SJCRH30 (cell line): ENCODE data around the gene RTBDN. TPM values are rescaled to one million over a fixed set of nuclear protein-coding genes. Genes with fewer than 3 reads are reported as not detected.
"Not testable (repeated sequence)": the region's sequence is repeated elsewhere in the genome, so short reads cannot be mapped to it uniquely, and the experiment has no call there.

Experiments
- DNase-seq, 2 experiments: peaks; one replicate each; pipeline ENCODE4 v3.0.0-alpha.2; 2015 to 2020
- H3K27ac ChIP-seq: fragments of 250-450 bp; sonication (Bioruptor Pico); 2 replicates; pipeline ENCODE4 v1.5.1; 2020; ENCODE audit warnings: mild to moderate bottlenecking, moderate library complexity
- H3K27me3 ChIP-seq: fragments of 250-450 bp; sonication (Bioruptor Pico); 2 replicates; pipeline ENCODE4 v1.5.1; 2020; ENCODE audit warnings: mild to moderate bottlenecking, moderate library complexity
- H3K36me3 ChIP-seq: fragments of 250-450 bp; sonication (Bioruptor Pico); 2 replicates; pipeline ENCODE4 v1.5.1; 2020; ENCODE audit warnings: mild to moderate bottlenecking, moderate library complexity
- H3K4me1 ChIP-seq: fragments of 250-450 bp; sonication (Bioruptor Pico); 2 replicates; pipeline ENCODE4 v1.5.1; 2020; ENCODE audit warnings: mild to moderate bottlenecking, moderate library complexity
- H3K4me3 ChIP-seq: fragments of 250-450 bp; sonication (Bioruptor Pico); 2 replicates; pipeline ENCODE4 v1.5.1; 2020; ENCODE audit warnings: mild to moderate bottlenecking, moderate library complexity
- H3K9me3 ChIP-seq: fragments of 250-450 bp; sonication (Bioruptor Pico); replicated peaks from 2 replicates; pipeline ENCODE4 v1.5.1; 2020; ENCODE audit warnings: mild to moderate bottlenecking, moderate library complexity
- total RNA-seq: library from RNA; depleted of rRNA; stranded (reverse); fragments of >200 nt; shearing (Covaris generic); gene quantifications from 2 replicates; pipeline ENCODE4 v1.2.3, GENCODE V29; 2014

RTBDN gene
- total RNA-seq, 1 experiment from 2014 or later = 0.45 TPM

- H3K9me3 ChIP-seq = no peaks in the 10 kb centered on the region
- H3K27me3 ChIP-seq = no peaks in the 10 kb centered on the region
- no peaks in the 10 kb centered on the region for H3K36me3 ChIP-seq
- no peak overlapping the region for H3K27ac ChIP-seq
- 0 out of 2 replicates have a peak, but pooled peaks cover 2% of the 10 kb centered on the region for H3K4me1 ChIP-seq
- DNase-seq = no peak
- no peak overlapping the region for H3K4me3 ChIP-seq
These were observed 31.5 kb upstream of the RTBDN start for GRCh38 chr19:12865746-12866415.

DNA sequence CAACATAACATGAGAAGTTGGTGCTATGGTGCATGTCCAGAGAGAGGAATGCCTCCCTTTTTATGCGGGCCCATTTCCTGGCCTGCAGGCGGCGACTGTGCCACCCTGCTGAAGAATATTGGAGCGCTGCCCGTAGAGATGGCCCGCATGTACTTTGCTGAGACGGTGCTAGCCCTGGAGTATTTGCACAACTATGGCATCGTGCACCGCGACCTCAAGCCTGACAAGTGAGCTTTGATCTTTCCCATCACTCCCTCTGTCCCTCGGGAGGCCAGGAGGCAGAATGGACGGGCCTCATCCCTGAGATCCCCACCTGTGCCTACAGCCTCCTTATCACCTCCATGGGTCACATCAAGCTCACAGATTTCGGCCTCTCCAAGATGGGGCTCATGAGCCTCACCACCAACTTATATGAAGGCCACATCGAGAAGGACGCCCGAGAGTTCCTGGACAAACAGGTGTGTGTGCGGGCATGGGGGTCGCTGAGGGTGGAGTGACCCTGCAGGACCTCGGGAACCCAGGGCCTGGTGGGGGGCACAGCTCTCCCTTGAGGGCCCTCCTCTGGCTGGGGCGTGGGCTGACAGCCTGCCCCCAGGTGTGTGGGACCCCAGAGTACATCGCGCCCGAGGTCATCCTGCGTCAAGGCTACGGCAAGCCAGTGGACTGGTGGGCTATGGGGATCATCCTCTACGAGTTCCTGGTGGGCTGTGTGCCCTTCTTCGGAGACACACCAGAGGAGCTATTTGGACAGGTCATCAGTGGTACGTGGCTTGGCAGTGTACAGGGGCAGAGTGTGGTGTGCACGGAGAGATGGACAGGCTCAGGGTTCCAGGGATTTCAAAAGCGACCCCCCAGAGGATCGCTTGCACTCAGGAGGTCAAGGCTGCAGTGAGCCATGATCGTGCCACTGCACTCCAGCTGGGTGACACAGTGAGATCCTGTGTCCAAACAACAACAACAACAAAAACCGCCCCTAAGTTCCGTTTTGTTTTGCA is 30.6 kb upstream of the RTBDN start:
- no peak for DNase-seq

DNA sequence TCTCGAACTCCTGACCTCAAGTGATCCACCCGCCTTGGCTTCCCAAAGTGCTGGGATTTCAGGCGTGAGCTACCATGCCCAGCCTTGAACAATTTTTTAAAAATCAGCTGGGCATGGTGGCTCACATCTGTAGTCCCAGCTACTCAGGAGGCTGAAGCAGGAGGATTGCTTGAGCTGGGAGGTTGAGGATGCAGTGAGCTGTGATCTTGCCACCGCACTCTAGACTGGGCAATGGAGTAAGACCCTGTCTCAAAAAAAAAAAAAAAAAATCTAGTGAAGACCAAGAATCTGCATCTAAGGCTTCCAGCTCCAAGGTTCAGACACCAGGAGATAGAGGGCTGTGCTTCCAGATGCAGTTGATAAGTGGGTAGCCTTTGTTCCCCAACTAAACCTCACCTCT is 29.8 kb upstream of the RTBDN start:
- no peak overlapping the region for H3K27ac ChIP-seq
- H3K27me3 ChIP-seq = no peaks in the 10 kb centered on the region
- H3K4me1 ChIP-seq = 0 out of 2 replicates have a peak, but pooled peaks cover 2% of the 10 kb centered on the region
- DNase-seq = no peak
- H3K36me3 ChIP-seq = no peaks in the 10 kb centered on the region
- no peak overlapping the region for H3K4me3 ChIP-seq
- H3K9me3 ChIP-seq = no peaks in the 10 kb centered on the region

More for the DNA sequence above, 30.6 kb upstream of the RTBDN start:
- H3K4me3 ChIP-seq = no peak overlapping the region
- no peak overlapping the region for H3K27ac ChIP-seq
- H3K4me1 ChIP-seq = 0 out of 2 replicates have a peak, but pooled peaks cover 2% of the 10 kb centered on the region
- H3K9me3 ChIP-seq = no peaks in the 10 kb centered on the region
- no peaks in the 10 kb centered on the region for H3K27me3 ChIP-seq
- H3K36me3 ChIP-seq = no peaks in the 10 kb centered on the region

- H3K36me3 ChIP-seq = no peaks in the 10 kb centered on the region
- DNase-seq = no peak
- H3K4me1 ChIP-seq = no peaks in the 10 kb centered on the region
- H3K4me3 ChIP-seq = no peak overlapping the region
- H3K9me3 ChIP-seq = no peaks in the 10 kb centered on the region
- no peaks in the 10 kb centered on the region for H3K27me3 ChIP-seq
- H3K27ac ChIP-seq = no peak overlapping the region
These were observed 25.2 kb upstream of the RTBDN start for GRCh38 chr19:12859546-12859945.

DNA sequence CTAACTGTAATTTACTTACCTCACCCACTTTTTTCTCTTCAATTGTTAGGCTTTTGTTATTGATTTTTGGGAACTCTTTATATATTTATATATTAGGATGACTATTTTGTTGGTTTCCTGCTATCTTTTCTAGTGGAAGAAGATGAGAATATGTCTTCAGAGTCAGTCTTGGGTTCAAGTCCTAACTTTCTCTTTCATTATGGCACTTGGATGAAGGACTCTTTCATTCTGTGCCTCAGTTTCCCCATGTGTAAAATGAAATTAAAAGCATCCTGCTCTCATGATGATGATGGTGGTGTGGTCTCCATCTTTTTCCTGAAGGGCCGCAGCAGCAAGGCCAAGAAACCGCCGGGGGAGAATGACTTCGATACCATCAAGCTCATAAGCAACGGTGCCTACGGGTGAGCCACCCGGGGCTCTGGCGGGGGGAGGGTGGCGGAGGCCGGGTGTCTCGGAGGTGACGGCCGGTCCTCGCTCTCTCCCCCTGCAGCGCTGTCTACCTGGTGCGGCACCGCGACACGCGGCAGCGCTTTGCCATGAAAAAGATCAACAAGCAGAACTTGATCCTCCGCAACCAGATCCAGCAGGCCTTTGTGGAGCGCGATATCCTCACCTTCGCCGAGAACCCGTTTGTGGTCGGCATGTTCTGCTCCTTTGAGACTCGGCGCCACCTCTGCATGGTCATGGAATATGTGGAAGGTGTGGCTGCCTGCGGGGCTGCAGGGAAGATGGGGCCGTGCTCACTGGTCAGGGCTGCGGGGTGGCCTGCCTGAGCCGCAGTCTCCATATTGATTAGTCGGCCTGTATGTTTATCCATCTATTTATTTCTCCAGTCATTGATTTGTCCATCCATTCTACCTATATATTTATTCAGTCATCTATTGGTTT is 23.9 kb upstream of the RTBDN start:
- Histone ChIP-seq H3K9me3 (no peaks in the 10 kb centered on the region), H3K27me3 (no peaks in the 10 kb centered on the region), H3K27ac (no peak overlapping the region), H3K4me1 (no peaks in the 10 kb centered on the region), H3K4me3 (no peak overlapping the region), H3K36me3 (no peaks in the 10 kb centered on the region)
- no peak for DNase-seq

DNA sequence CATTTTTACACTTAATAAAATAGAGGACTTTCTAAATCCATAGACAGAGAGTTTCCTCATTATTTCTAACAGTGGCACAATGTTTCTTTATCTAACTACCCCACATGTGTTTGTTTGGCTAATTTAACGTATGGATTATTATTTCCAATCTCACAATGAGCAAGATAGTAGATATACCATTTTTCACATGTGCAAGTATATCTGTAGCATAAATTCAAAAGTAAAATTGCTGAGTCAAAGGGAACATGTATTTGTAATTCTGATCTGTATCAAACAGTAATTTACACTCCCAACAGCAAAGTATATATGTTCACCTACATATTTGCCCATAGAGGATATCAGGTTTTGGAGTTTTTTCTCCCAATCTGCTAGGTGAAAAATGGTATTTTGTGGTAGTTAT is 22.3 kb upstream of the RTBDN start:
- Histone ChIP-seq H3K27ac (no peak overlapping the region), H3K27me3 (no peaks in the 10 kb centered on the region), H3K36me3 (no peaks in the 10 kb centered on the region), H3K9me3 (no peaks in the 10 kb centered on the region), H3K4me3 (no peak overlapping the region), H3K4me1 (no peaks in the 10 kb centered on the region)
- DNase-seq = no peak

GRCh38 chr19:12847159-12848139 is 13.1 kb upstream of the RTBDN start:
- no peaks in the 10 kb centered on the region for H3K27me3 ChIP-seq
- no peak overlapping the region for H3K4me3 ChIP-seq
- DNase-seq = peak; percentile 85 to 90
- H3K27ac ChIP-seq = no peak overlapping the region
- no peaks in the 10 kb centered on the region for H3K4me1 ChIP-seq
- H3K9me3 ChIP-seq = no peaks in the 10 kb centered on the region
- no peaks in the 10 kb centered on the region for H3K36me3 ChIP-seq

DNA sequence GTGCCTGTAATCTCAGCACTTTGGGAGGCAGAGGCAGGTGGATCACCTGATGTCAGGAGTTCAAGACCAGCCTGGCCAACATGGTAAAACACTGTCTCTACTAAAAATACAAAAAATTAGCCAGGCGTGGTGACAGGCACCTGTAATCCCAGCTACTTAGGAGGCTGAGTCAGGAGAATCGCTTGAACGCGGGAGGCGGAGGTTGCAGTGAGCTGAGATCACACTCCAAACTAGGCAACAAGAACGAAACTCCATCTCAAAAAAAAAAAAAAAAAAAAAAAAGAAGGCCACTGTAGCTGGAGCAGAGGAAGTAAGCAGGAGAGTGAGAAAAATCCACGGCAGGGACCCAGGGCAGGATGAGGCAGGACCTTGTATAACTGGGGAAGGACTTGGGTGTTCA is 12.2 kb upstream of the RTBDN start:
- H3K27ac ChIP-seq, H3K36me3 ChIP-seq, DNase-seq, H3K9me3 ChIP-seq, H3K4me1 ChIP-seq, H3K4me3 ChIP-seq, H3K27me3 ChIP-seq: not testable (repeated sequence)

- Histone ChIP-seq H3K27ac (no peak overlapping the region), H3K4me3 (no peak overlapping the region), H3K9me3 (no peaks in the 10 kb centered on the region), H3K4me1 (no peaks in the 10 kb centered on the region), H3K36me3 (no peaks in the 10 kb centered on the region), H3K27me3 (peaks cover 5% of the 10 kb centered on the region; the same call in 1 of the 2 replicates)
- no peak for DNase-seq
These were observed 9.8 kb upstream of the RTBDN start for GRCh38 chr19:12843999-12844732.

GRCh38 chr19:12843328-12843727 is 8.9 kb upstream of the RTBDN start:
- H3K9me3 ChIP-seq = no peaks in the 10 kb centered on the region
- H3K27me3 ChIP-seq = peaks cover 6% of the 10 kb centered on the region; the same call in 1 of the 2 replicates
- no peak overlapping the region for H3K4me3 ChIP-seq
- no peaks in the 10 kb centered on the region for H3K4me1 ChIP-seq
- H3K36me3 ChIP-seq = no peaks in the 10 kb centered on the region
- no peak for DNase-seq
- H3K27ac ChIP-seq = no peak overlapping the region

DNA sequence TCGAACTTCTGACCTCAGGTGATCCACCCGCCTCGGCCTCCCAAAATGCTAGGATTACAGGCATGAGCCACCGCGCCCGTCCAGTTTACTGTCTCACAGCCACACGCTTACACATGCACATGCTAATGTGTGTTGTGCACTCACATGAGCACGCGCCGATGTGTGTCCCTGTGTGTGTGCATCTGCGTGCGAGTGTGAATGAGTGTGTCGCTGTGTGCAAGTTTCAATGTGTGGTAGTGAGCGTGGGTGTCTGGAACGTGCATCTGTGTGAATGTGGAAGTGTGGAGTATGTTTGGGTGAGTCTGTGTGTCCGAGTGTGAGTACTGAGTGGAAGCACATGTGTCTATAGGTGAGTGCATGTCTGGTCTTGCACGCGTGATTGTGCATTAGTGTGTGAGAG is 8.1 kb upstream of the RTBDN start:
- H3K36me3 ChIP-seq = no peaks in the 10 kb centered on the region
- no peak overlapping the region for H3K4me3 ChIP-seq
- no peaks in the 10 kb centered on the region for H3K4me1 ChIP-seq
- DNase-seq = no peak
- H3K9me3 ChIP-seq = no peaks in the 10 kb centered on the region
- H3K27ac ChIP-seq = no peak overlapping the region
- H3K27me3 ChIP-seq = peaks cover 10% of the 10 kb centered on the region; the same call in 1 of the 2 replicates

DNA sequence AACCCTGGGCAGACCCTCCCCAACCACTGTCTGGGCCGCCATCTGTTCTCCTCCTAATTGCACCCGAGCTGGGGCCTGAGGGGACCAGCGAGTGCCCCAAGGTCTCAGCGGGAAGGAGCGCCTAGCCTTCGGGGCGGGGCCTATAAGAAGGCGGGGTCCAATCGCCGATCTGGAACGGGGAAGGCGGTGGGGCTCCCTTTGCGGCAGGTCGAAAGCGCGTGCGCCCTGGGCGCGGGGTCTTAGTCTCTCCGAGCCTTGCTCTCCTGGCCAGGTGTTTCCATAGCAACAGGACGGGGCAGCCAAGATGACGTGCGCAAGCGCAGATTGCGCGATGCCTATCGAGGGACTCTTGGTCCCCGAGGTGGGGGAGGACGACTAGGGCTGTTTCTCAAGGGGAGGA is 6.7 kb upstream of the RTBDN start:
- Histone ChIP-seq H3K9me3 (no peaks in the 10 kb centered on the region), H3K4me3 (no peak overlapping the region), H3K27me3 (peaks cover 11% of the 10 kb centered on the region; the same call in 1 of the 2 replicates), H3K27ac (no peak overlapping the region), H3K4me1 (no peaks in the 10 kb centered on the region), H3K36me3 (no peaks in the 10 kb centered on the region)
- DNase-seq = peak; percentile 49 to 52
